ENCODE data around the gene SURF2.

SURF2 gene

DNA sequence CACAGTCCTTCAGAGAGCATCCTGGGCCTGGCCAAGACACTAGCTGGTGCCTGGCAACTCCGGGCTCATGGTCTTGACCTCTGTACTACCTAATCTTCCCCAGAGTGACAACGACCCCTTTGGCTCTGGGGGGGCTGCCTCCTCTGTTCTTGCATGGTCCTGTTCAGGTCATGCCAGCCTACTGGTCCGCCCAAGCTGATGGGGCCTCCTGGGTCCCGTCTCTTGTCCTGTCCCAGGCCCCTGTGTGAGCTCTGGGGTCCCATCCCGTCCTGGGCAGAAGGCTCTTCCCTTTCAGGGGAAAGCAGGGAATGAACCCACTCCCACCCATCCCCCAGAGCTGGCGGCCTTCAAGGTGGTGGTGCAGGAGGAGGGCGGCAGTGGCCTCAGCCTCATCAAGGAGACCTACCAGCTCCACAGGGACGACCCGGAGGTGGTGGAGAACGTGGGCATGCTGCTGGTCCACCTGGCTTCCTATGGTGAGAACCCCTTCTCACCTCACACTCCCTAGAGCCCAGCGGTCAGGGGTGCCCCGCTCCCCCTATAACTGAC, 48.2 kb downstream of the SURF2 start:
- no peak for DNase-seq

DNA sequence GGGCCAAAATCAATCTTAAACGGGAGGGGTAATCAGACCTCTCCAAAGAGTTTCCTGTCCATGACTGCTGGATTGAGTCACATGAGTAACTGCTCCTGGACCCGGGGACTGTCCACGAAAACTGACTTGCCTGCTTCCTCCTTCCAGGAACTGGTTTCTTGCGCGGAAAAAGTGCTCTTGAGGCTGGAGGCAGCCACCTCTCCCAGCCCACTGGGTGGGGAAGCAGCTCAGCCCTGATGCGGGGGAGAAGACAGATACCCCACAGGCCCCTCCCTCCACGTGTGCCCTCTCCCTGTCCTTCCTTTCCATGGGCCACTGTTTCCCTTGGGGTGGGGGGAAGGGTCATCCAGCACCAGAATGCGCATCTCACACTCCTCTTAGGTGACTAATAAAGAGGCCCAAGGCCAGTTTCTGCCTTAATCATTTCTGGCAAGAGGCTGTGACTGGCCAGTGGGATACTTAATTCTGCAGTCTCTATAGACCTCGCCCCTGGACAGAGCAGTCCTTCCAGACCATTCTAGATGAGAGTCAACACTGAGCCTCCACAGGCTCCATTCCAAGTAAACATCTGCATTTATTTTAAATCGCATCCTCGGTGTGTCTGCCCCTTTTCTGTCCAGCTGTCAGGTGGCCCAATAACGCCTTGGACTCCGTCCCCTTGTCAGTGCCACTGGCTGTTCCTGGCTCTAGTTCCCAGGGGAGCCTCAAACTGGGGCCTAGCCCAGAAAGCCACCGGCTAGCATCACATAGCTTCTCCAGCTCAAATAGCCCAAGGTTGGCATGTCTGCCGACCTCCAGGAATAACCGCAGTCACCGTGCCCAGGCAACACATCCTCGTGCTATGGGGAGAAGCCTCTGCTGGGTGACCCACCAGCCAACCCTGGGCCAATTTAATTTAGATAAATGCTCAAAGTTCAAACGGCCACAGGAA, 49.4 kb downstream of the SURF2 start:
- no peak for DNase-seq

DNA sequence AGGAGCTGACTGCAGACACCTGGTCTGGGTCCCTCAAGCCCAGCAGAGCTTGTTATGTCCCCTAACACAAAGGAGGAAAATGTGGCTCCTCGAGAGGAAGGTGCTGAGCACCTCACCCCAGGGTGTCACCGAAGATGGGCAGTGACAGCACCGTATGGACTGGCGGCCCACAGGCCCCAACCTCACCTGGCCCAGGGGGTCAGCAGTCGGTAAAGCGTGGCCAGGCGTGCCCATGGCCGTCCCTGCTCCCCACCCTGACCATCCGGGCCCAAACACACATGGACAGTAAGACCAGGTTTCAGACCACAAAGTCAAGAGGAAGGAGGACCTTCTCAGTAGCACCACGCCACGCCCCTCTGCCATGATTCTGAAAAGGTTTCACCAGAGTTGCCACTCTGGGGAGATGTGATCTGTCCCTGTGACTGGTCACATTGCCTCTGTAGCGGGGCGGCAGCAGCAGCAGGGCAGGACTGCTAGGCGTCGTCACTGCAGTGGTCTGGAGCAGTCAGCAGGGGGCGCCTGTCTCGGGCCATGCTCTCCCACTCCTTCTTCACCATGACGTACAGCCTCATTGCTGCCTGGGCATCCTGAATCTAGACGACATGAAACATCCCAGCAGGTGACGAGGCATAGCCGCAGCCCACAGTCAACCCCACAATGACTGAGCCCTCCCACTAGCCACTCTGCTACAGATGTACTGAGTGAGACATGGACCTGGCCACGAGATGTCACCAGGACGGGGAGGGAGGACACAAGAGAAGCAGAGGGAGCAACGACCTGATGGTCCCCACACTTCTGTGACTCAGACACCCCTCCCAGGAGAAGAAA, 50.3 kb downstream of the SURF2 start:
- DNase-seq = peak; percentile 91

DNA sequence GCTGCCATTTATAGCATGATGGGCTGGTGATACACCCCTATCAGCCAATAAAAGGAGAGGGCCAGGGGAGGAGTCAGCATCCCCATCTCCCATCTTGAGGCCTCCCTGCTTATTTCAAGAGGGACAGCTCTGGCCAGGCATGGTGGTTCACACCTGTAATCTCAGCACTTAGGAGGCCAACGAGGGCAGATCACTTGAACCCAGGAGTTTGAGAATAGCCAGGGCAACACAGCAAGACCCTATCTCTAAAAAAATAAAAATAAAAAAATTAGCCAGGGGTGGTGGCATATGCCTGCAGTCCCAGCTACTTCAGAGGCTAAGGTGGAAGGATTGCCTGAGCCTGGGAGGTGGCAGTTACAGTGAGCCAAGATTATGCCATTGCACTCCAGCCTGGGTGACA, 51.7 kb downstream of the SURF2 start:
- no peak for DNase-seq
